PFSK-1 (cell line): Measurements from ENCODE around the gene CACNG6.

Experiments
- FOXP2 ChIP-seq: optimal IDR thresholded peaks from 2 replicates; pipeline ENCODE3; 2011; ENCODE audit warnings: borderline replicate concordance, control low read depth, inconsistent platforms; ENCODE audit not compliant: insufficient read depth; ENCODE audit errors: extremely low read length, extremely low read depth
- POLR2AphosphoS5 ChIP-seq: IDR thresholded peaks from 2 replicates; pipeline ENCODE4 v1.6.1; 2012; ENCODE audit warnings: low read depth, mild to moderate bottlenecking, control low read depth, low read length, moderate library complexity
- SIN3A ChIP-seq: IDR thresholded peaks from 2 replicates; pipeline ENCODE4 v1.6.1; 2012; ENCODE audit warnings: mild to moderate bottlenecking, low read length, moderate library complexity, borderline replicate concordance; ENCODE audit not compliant: insufficient read depth
- TAF1 ChIP-seq: IDR thresholded peaks from 2 replicates; pipeline ENCODE4 v1.6.1; 2012; ENCODE audit warnings: low read length, control low read depth, borderline replicate concordance; ENCODE audit not compliant: insufficient read depth
- TF ChIP-seq, protein P1 (sequence below), 2 experiments: IDR thresholded peaks; 2 replicates each; pipeline versions ENCODE4 v1.6.1 to v1.8.0; 2011 to 2012; ENCODE audit warnings: low read depth in 2 of 2, low read length in 2 of 2, control low read depth in 1 of 2, inconsistent platforms in 1 of 2, mild to moderate bottlenecking in 1 of 2, moderate library complexity in 1 of 2; ENCODE audit not compliant: insufficient read depth in 1 of 2

CACNG6 gene

DNA sequence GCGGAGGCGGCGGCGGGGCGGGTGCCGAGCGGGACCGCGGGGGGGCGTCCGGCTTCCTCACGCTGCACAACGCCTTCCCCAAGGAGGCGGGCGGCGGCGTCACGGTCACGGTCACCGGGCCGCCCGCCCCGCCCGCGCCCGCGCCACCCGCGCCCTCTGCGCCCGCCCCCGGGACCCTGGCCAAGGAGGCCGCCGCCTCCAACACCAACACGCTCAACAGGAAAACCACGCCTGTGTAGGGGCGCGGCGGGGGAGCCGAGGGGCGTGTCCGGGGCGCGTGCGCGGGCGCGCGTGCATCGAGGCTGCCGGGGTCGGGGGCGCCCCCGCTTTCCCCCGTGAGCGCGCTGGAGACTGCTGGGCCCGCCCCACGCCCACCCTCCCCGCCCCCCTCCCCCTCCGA, 8.8 kb upstream of the CACNG6 start:
- TF ChIP-seq POLR2AphosphoS5: no peak
- TF ChIP-seq, protein P1, sequence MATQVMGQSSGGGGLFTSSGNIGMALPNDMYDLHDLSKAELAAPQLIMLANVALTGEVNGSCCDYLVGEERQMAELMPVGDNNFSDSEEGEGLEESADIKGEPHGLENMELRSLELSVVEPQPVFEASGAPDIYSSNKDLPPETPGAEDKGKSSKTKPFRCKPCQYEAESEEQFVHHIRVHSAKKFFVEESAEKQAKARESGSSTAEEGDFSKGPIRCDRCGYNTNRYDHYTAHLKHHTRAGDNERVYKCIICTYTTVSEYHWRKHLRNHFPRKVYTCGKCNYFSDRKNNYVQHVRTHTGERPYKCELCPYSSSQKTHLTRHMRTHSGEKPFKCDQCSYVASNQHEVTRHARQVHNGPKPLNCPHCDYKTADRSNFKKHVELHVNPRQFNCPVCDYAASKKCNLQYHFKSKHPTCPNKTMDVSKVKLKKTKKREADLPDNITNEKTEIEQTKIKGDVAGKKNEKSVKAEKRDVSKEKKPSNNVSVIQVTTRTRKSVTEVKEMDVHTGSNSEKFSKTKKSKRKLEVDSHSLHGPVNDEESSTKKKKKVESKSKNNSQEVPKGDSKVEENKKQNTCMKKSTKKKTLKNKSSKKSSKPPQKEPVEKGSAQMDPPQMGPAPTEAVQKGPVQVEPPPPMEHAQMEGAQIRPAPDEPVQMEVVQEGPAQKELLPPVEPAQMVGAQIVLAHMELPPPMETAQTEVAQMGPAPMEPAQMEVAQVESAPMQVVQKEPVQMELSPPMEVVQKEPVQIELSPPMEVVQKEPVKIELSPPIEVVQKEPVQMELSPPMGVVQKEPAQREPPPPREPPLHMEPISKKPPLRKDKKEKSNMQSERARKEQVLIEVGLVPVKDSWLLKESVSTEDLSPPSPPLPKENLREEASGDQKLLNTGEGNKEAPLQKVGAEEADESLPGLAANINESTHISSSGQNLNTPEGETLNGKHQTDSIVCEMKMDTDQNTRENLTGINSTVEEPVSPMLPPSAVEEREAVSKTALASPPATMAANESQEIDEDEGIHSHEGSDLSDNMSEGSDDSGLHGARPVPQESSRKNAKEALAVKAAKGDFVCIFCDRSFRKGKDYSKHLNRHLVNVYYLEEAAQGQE (IDR thresholded peaks at IDR 0.05; ENCODE audit: insufficient read depth in 1 of 2, low read depth in 2 of 2, low read length in 2 of 2): no peak
- TF ChIP-seq TAF1: no peak
- no peak for TF ChIP-seq SIN3A
- TF ChIP-seq FOXP2: no peak

DNA sequence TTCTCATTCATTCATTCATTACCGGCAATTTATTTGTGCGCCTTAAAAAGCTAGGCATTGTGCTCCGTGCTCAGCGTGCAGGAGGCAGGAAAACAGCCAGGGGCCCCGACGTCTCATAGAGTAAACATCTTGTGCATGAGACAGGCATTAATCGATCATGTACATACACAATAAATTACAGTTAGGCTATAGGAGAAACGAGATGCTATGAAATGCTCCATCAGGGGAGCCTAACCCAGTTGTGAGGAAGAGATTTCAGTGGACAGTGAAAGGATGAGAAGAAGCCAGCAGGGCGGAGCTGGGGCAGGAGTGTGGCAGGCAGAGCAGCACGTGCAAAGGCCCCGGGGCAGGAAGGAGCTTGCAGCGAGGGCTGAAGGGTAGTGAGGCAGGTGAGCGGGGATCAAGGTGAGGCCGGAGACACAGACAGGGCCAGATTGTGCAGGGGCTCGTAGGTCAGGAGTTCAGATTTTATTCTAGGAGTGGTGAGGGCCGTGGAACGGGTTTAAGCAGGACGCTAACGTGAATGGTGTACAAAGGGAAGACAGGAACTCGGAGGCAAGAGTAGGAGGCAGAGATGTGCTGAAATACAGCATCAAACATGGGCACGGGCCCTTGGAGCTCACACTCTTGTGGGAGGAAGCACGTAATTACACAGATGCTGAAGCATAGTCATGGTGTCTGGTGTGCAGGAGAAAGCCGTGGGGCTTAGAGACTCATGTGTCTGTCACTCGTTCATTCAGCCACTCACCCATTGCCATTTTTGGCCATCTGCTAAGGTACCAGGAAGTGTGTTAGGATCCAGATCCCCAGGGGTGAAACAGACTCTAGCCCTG, 7.8 kb upstream of the CACNG6 start:
- TF ChIP-seq SIN3A: no peak

DNA sequence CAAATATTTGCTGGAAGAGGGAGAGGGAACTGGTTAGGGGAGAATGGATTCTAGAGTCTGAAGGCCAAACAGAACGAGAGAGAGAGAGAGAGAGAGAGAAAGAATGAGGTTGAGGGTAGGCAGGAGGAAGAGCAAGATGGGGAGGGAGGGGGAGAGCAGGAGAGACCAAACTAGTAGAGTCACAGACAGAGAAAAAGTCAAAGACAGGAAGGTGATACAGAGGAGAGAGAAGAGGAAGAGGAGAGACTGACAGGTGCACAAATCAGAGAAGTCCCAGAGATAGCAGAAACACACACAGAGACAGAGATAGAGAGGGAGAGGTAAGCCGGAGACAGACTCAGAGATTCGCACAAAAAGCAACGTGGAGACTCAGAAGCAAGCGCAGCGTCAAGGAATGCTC, 5.6 kb upstream of the CACNG6 start:
- TF ChIP-seq FOXP2 (no peak), POLR2AphosphoS5 (no peak), TAF1 (no peak), SIN3A (no peak)
- TF ChIP-seq, protein P1 (IDR thresholded peaks at IDR 0.05; ENCODE audit: insufficient read depth in 1 of 2, low read depth in 2 of 2, low read length in 2 of 2): no peak

GRCh38 chr19:53988981-53989380, 2.5 kb upstream of the CACNG6 start:
- TF ChIP-seq, protein P1 (IDR thresholded peaks at IDR 0.05; ENCODE audit: insufficient read depth in 1 of 2, low read depth in 2 of 2, low read length in 2 of 2): no peak

GRCh38 chr19:53989600-53990533, 1.6 kb upstream of the CACNG6 start:
- TF ChIP-seq TAF1 (no peak), POLR2AphosphoS5 (no peak), FOXP2 (no peak), SIN3A (no peak)
- TF ChIP-seq, protein P1 (IDR thresholded peaks at IDR 0.05; ENCODE audit: insufficient read depth in 1 of 2, low read depth in 2 of 2, low read length in 2 of 2): no peak
